Measurements from ENCODE around the gene STT3B.

Gene STT3B

GRCh38 chr3:31673950-31674349 lies 141.2 kb downstream of the STT3B start:
- Histone ChIP-seq H3K36me3 (ENCODE audit: control insufficient read depth in 2 of 2, insufficient read depth in 1 of 2, low read length in 2 of 2) (no peaks in the 10 kb centered on the region), H3K4me3 (ENCODE audit: low read depth, low read length) (no peak overlapping the region), H3K27ac (ENCODE audit: extremely low read depth, low read depth, low read length) (no peak overlapping the region), H3K4me1 (ENCODE audit: control insufficient read depth, insufficient read depth, low read length) (no peaks in the 10 kb centered on the region), H3K9me3 (ENCODE audit: control insufficient read depth, insufficient read depth, low read depth, low read length) (no peaks in the 10 kb centered on the region)
- CTCF ChIA-PET = no interaction called here
- TF ChIP-seq WT1 (tag by site-specific recombination; IDR thresholded peaks at IDR 0.05) = peak; percentile 53; the same call in 1 of the 2 replicates
- TF ChIP-seq SCRT1 (tag by site-specific recombination; IDR thresholded peaks at IDR 0.05; ENCODE audit: borderline replicate concordance) = no peak
- POLR2A ChIA-PET = no interaction called here

GRCh38 chr3:31676556-31676955 lies 143.8 kb downstream of the STT3B start:
- Histone ChIP-seq H3K4me3 (ENCODE audit: low read depth, low read length) (no peak overlapping the region), H3K36me3 (ENCODE audit: control insufficient read depth in 2 of 2, insufficient read depth in 1 of 2, low read length in 2 of 2) (no peaks in the 10 kb centered on the region), H3K9me3 (ENCODE audit: control insufficient read depth, insufficient read depth, low read depth, low read length) (no peaks in the 10 kb centered on the region), H3K4me1 (ENCODE audit: control insufficient read depth, insufficient read depth, low read length) (no peaks in the 10 kb centered on the region), H3K27ac (ENCODE audit: extremely low read depth, low read depth, low read length) (no peak overlapping the region)
- CTCF ChIA-PET = interaction anchor here (0.6 kb wide), 1 partner anchor 299 kb away, joined by 3 read pairs; no protein-coding TSS in a partner anchor
- POLR2A ChIA-PET = no interaction called here
- TF ChIP-seq ZNF76 (tag by site-specific recombination; IDR thresholded peaks at IDR 0.05; ENCODE audit: borderline replicate concordance, low read depth) (no peak), ZNF623 (tag by site-specific recombination; IDR thresholded peaks at IDR 0.05) (no peak), BCL11B (tag by site-specific recombination; IDR thresholded peaks at IDR 0.05; ENCODE audit: low read depth) (no peak), SCRT2 (tag by site-specific recombination; IDR thresholded peaks at IDR 0.05) (no peak), GLIS1 (tag by site-specific recombination; IDR thresholded peaks at IDR 0.05) (no peak), REST (tag by site-specific recombination; IDR thresholded peaks at IDR 0.05) (no peak), PRDM1 (tag by site-specific recombination; IDR thresholded peaks at IDR 0.05) (no peak), ZNF394 (tag by site-specific recombination; IDR thresholded peaks at IDR 0.05; ENCODE audit: borderline replicate concordance) (no peak), HOXD13 (CRISPR knock-in tag; IDR thresholded peaks at IDR 0.05; ENCODE audit: borderline replicate concordance) (no peak), ZNF473 (tag by site-specific recombination; IDR thresholded peaks at IDR 0.05) (no peak), ZNF266 (tag by site-specific recombination; IDR thresholded peaks at IDR 0.05; ENCODE audit: low read depth) (no peak)

- Histone ChIP-seq H3K9me3 (ENCODE audit: control insufficient read depth, insufficient read depth, low read depth, low read length) (no peaks in the 10 kb centered on the region), H3K4me3 (ENCODE audit: low read depth, low read length) (no peak overlapping the region), H3K27ac (ENCODE audit: extremely low read depth, low read depth, low read length) (no peak overlapping the region), H3K36me3 (ENCODE audit: control insufficient read depth in 2 of 2, insufficient read depth in 1 of 2, low read length in 2 of 2) (peaks cover 0 to 6% of the 10 kb centered on the region in 2 experiments; a peak in 1 of 3 replicates), H3K4me1 (ENCODE audit: control insufficient read depth, insufficient read depth, low read length) (no peaks in the 10 kb centered on the region)
- POLR2A ChIA-PET = no interaction called here
- CTCF ChIA-PET = interaction anchor here (0.7 kb wide), 1 partner anchor 29 kb away, joined by 3 read pairs; no protein-coding TSS in a partner anchor
- TF ChIP-seq ZNF600 (tag by site-specific recombination; IDR thresholded peaks at IDR 0.05) (no peak), ZNF639 (tag by site-specific recombination; IDR thresholded peaks at IDR 0.05) (no peak), ZNF664 (tag by site-specific recombination; IDR thresholded peaks at IDR 0.05) (no peak), ZNF221 (tag by site-specific recombination; IDR thresholded peaks at IDR 0.05; ENCODE audit: borderline replicate concordance) (no peak), ATF2 (tag by site-specific recombination; IDR thresholded peaks at IDR 0.05; ENCODE audit: low read depth) (no peak), GLI2 (tag by site-specific recombination; IDR thresholded peaks at IDR 0.05; ENCODE audit: borderline replicate concordance, low read depth) (no peak), BCL11A (tag by site-specific recombination; IDR thresholded peaks at IDR 0.05; ENCODE audit: low read depth) (no peak), ZNF777 (tag by site-specific recombination; IDR thresholded peaks at IDR 0.05; ENCODE audit: borderline replicate concordance) (no peak), ZNF433 (tag by site-specific recombination; IDR thresholded peaks at IDR 0.05; ENCODE audit: low read depth) (no peak), REPIN1 (tag by site-specific recombination; IDR thresholded peaks at IDR 0.05; ENCODE audit: low read depth) (no peak), ZNF548 (tag by site-specific recombination; IDR thresholded peaks at IDR 0.05) (no peak), SALL2 (tag by site-specific recombination; IDR thresholded peaks at IDR 0.05; ENCODE audit: borderline replicate concordance) (no peak)
Measured at GRCh38 chr3:31680072-31680870, 147.5 kb downstream of the STT3B start.

Data from HEK293 (cell line).